ENCODE results near the gene UBL7.
A peak's percentile ranks its signal among the peaks of the same experiment; 100 is the strongest.
"Not testable (repeated sequence)": the region's sequence is repeated elsewhere in the genome, so short reads cannot be mapped to it uniquely, and the experiment has no call there.

Gene UBL7, protein sequence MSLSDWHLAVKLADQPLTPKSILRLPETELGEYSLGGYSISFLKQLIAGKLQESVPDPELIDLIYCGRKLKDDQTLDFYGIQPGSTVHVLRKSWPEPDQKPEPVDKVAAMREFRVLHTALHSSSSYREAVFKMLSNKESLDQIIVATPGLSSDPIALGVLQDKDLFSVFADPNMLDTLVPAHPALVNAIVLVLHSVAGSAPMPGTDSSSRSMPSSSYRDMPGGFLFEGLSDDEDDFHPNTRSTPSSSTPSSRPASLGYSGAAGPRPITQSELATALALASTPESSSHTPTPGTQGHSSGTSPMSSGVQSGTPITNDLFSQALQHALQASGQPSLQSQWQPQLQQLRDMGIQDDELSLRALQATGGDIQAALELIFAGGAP

DNA sequence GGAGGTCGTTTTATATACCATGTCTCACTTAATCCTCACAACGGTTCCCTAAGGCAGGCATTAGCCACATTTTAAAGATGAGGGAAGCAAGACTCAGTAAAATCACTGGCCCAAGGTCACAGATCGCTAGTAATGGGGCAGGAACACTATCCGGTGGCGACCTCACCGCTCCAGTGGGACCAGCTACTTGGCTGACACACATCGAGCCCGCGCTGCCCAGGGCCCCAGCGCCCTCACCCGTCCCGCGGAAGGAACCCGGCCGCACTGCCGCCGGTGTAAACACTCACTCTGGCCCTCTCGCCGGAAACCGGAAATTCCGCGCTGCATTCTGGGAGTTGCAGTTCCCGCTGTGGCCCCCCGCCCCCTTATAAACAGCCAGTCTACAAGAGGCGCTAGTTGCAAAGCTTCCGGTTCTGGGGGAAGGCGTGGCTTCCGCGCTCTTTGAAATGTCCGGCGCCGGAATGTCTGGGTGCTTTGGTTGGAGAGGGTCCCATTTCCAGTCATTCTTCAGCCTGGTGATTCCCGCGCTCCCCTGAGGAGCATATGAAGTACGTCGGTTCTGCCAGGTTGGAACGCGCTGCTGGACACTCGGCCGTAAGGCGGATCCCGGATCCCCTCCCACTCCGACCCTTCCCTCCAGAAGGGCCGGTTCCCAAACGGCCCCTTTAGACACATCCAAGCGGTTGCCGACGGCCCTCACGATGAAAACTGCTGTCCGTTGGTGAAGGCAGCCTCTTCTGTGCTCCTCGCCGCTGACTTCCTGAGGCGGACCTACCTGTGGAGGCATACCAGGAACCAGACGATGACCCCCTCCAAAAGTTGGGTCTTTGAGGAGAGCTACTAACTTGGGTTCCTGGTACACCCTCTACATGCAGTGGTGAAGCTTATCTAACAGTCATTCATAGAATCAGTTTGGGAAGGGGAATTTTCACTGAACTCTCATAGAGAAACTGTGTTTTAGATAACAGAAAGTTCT, at the start of gene UBL7:
UBL7 (minus strand) TSS at position 290 of the 976 bp plus-strand sequence. CDS start 2,293 bp downstream, outside the sequence.
- DNase-seq (ENCODE audit: low read depth in 2 of 2, low spot score in 1 of 2), result peak; percentile 93 to 96

DNA sequence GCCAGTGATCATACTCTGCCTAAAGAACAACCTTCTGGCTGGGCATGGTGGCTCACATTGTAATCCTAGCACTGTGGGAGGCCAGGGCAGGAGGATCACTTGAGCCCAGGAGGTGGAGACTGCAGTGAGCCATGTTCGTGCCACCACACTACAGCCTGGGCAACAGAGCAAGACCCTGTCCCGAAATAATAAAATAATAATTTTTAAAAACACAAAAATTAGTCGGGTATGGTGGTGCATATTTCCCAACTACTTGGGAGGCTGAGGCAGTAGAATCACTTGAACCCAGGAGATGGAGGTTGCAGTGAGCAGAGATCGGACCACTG, 45.5 kb upstream of the UBL7 start:
- DNase-seq (ENCODE audit: low read depth in 2 of 2, low spot score in 1 of 2), result no peak

DNA sequence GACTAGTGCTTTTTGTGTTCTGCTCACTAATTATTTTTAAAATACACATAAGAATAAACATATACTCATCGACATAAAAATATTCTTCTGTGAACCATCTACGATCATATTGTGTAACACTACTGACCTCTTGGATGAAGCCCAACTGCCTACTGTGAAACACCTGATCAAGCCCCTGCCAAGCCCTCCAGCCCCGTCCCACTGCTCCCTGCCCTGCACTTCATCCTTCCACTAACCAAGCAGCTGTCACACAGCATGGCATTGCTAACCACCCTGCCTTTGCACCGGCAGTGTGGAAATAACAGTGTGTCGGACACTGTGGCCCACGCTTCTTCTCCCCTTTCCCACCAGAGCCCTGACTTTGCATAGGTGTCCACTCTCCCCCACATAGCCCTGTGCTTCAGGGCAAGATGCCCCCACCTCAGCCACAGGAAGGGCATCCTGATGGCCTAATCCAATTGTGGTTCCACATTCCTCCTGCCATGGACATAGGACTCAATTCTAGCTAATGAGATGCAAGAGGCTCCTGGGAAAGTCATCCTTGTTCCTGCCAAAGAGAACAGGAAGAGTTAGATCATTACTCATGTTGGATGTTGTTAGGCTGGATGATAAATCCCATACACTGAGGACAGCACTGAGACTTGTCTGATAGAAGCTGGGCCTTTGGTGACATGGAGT, 45.0 kb upstream of the UBL7 start:
- DNase-seq (ENCODE audit: low read depth in 2 of 2, low spot score in 1 of 2), result no peak

DNA sequence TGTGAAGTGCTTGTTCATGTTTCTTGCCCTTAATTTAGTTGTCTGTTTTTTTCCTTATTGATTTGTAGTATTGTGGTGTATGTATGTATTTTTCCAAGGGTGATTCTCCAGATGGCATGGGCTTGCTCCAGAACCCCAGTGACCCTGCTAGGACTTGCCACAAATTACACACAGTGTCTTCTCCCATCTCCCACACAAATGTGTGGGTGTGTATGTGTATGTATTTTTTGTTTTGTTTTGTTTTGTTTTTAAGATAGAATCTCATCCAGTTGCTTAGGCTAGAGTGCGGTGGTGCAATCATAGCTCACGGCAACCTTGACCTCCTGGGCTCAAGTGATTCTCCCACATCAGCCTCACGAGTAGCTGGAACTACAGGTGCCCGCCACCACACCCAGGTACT, 43.9 kb upstream of the UBL7 start:
- DNase-seq (ENCODE audit: low read depth in 2 of 2, low spot score in 1 of 2), result no peak

DNA sequence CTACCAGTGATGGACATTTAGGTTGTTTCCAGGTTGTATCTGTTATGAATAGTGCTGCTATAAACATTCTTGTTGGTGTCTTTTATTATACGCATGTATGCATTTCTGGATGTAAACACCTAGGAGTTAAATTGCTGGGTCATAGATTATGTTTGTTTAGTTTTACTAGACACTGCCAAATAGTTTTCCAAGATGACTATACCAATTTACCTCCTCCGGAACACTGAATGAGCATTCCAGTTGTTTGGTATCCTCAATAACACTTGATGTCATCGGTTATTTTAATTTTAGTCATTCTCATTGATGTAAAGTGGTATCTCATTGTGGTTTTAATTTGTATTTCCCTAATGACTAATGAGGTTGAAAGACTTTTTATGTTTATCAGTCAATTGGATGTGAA, 43.5 kb upstream of the UBL7 start:
- no peak for DNase-seq (ENCODE audit: low read depth in 2 of 2, low spot score in 1 of 2)

DNA sequence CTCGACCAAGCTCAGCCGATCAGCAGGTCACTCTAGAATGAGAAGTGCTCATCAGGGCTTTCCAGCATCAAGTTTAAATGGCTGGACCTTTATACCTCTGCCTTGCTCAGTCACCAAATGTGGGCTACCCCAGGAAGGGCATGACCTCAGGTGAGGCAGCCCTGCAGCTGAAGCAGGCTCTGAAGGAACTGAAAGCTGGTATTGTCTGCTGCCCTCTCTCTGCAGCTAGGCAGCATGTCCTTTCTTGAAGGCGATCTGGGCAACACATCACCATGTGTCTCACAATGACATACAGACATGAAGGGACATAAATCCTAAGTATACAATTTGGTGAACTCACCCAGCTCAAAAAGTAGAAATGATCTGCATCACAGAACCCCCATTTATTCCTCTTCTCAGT, 41.3 kb upstream of the UBL7 start:
- no peak for DNase-seq (ENCODE audit: low read depth in 2 of 2, low spot score in 1 of 2)

DNA sequence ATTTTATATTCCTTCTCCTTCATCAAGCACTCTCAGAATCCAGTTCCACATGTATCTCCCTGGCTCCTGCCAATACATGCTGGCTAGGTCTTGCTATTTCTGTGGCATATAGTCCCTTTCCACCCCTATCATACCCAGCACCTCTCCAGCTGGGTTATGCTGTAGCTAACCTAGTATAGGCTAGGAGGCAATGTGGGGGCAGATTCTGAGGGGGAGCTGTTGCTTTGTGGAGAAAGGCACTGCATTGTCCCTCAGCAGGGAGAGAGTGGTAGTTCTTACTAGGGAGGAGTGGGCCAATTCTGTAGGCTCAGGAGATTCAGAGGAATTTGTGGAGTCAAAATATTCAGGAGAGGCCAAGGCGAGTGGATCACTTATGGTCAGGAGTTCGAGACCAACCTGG, 39.4 kb upstream of the UBL7 start:
- no peak for DNase-seq (ENCODE audit: low read depth in 2 of 2, low spot score in 1 of 2)

DNA sequence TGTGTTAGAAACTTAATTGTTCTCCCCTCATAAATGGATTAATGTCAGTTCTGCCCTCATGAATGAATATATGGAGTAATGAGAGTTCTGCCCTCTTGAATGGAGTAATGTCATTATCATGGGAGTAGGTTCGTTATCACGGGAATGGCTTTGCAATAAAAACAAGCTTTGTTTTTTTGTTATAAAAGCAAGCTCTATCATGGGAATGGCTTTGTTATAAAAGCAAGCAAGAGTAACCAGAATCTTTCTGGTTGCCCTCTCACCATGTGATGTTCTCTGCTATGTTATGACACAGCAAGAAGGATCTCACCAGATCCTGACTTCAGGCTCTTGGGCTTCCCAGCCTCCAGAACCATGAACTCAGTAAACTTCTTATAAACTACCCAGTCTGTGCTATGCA, 38.4 kb upstream of the UBL7 start:
- DNase-seq (ENCODE audit: low read depth in 2 of 2, low spot score in 1 of 2), result no peak

DNA sequence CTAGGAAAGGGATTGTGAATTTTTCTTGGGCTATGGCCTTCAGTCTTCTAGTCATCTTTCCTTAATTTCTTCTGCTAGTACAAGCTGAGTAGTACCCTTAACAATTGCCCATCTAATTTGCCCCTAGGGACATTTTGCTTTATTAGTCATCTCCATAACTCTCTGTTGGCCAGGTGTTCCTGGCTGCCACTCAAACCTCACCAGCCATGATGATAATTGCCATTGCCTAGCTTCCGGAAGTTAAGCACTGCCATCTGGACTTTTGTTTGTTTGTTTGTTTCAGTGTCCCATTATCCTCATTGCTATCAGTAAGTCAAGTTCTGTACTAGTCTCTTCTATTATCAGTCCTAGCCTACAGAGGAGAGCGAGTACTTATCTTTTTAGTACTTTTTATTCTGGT, 36.6 kb upstream of the UBL7 start:
- DNase-seq (ENCODE audit: low read depth in 2 of 2, low spot score in 1 of 2), result no peak

DNA sequence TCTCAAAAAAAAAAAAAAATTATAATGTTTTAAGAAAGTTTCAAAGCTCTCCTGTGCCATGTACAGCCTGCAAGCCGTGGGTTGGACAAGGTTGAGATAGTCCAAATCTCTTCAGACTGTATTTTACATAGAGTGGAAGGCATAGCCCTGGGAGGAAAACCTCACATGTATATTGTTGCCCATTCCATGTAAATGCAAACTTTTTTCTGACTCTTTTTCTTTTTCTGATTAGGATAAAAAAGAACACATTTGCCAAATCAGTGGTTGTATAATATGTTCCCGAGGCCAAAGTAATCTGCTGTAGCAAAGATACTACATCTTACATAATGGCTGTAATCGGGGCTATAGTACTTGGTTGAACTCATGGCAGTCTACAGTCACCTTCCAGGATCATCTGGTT, 35.7 kb upstream of the UBL7 start:
- DNase-seq (ENCODE audit: low read depth in 2 of 2, low spot score in 1 of 2), result no peak

DNA sequence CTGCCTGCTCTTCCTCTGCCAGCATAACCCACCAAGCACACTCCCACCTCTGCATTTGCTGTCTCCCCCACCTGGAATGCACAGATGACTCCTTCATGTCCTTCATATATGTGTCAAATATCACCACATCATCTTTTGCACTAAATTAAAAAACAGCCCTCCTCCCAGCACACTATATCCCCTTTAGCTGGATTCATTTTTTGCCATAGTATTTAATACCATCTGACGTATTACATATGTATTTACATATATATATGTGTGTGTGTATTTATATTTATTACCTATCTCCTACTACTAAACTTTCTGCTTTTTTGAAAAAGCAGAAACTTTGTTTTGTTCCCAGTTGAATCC, 29.4 kb upstream of the UBL7 start:
- DNase-seq (ENCODE audit: low read depth in 2 of 2, low spot score in 1 of 2), result no peak

DNA sequence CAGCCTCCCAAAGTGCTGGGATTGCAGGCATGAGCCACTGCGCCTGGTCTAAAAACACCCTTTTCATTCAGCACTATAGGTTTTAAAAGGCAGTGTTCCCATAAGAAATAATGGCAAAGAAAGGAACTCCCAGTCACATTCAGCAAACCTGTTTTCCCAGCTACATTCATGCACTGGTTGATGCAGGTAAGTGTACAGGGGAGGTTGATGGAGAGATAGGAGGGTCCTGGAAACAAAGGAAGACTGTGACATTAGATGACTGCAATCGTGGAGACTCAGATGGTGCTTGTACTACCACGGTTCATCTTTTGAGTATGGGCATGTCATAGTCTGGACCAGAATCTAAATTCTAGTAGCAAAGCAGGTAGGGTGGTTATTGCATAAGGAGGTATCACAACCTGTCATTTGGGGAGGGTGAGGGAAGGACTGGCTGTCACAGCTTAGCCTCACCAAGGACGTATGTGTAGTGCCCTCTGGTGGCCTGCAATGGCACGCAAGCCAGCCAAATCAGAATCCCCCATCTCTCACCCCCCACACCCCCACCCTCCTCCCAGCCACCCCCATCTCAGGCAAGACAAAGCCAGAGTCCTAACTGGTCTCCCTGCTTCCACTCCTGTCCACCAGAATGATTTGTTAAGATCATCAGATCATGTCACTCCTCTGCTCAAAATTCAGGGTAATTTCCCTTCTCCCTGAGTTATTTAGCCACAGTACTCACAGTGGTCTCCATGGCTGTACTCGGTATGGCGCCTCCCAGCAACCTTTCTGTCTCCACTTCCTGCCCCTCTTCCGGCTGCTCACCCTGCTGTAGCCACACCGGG, 28.8 kb upstream of the UBL7 start:
- peak; percentile 58 to 67 for DNase-seq (ENCODE audit: low read depth in 2 of 2, low spot score in 1 of 2)

DNA sequence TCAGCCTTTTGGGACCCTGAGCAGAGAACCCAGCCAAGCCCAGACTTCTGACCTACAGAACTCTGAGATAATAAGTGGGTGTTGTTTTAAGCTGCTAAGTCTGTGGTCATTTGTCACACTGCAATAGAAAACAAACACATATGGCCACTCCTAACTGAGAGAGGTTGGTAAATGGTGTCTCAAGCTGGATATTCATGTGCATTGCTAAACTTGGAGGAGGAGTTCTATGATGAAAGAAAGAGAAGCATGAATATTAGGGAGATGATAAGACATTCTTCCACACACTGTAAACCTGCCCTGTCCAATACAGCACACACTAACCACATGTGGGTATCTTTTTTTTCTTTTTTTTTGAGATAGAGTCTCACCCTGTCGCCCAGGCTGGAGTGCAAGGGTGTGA, 27.8 kb upstream of the UBL7 start:
- DNase-seq (ENCODE audit: low read depth in 2 of 2, low spot score in 1 of 2), result no peak

DNA sequence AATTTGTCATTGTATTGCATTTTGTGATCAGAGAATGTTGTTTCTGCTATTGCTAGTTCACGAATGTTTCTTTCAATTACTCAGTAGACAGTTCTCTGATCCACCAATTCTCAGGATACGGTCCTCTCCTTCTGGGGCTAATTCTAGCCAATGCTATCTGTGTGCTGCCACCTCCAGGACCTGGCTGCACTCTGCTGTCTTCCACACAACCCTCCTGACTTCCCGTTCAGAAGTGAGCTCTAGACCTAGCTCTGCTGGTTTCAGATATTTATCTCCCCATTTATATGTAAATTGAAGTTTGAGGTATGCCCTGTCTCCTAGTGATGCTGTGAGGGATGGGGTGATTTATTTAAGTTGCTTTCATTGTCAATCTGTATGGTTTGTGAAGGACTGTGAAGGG, 21.7 kb upstream of the UBL7 start:
- no peak for DNase-seq (ENCODE audit: low read depth in 2 of 2, low spot score in 1 of 2)

DNA sequence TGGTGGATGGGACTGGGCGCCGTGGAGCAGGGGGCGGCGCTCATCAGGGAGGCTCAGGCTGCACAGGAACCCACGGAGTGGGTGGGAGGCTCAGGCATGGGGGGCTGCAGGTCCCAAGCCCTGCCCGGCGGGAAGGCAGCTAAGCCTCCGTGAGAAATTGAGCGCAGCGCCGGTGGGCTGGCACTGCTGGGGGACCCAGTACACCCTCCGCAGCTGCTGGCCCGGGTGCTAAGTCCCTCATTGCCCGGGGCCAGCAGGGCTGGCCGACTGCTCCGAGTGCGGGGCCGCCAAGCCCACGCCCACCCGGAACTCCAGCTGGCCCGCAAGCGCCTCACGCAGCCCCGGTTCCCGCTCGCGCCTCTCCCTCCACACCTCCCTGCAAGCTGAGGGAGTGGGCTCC, 19.4 kb upstream of the UBL7 start:
- not testable (repeated sequence) for DNase-seq (ENCODE audit: low read depth in 2 of 2, low spot score in 1 of 2)

DNA sequence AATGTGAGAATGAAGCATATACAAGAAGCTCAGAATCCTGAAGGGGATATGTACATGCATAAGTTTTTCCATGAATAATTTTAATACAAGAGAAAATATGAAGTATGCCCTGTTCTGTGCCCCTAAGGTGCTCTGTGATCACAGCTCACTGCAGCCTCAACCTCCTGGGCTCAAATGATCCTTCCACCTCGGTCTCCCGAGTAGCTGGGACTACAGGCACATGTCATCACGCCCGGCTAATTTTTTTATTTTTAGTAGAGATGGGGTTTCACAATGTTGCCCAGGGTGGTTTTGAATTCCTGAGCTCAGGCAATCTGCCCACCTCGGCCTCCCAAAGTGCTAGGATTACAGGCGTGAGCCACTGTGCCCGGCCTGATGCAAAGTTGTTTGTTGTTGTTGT, 10.7 kb upstream of the UBL7 start:
- not testable (repeated sequence) for DNase-seq (ENCODE audit: low read depth in 2 of 2, low spot score in 1 of 2)

DNA sequence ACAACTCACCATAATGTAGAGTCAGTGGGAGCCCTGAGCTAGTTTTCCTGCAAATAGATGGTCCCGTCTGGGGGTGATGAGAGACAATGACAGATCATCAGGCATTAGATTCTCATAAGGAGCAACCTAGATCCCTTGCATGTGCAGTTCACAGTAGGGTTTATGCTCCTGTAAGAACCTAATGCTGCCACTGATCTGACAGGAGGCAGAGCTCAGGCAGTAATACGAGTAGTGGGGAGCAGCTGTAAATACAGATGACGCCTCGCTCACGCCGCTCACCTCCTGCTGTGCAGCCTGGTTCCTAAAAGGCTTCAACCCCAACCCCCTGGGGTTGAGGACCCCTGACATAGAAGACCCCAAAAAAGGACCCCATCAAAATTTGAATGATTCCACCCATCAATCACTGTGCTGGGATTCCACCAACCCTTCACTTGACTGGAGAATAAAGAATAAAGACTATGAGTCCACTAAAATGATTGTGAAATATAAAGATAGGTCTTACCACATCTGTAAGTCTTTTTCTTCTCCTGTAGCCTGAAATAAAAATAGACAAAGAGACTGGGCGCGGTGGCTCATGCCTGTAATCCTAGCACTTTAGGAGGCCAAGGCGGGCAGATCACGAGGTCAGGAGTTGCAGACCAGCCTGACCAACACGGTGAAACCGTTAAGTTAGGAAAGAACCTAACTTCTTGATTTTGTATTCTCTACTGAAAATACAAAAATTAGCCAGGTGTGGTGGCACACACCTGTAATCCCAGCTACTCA, 9.9 kb upstream of the UBL7 start:
- no peak for DNase-seq (ENCODE audit: low read depth in 2 of 2, low spot score in 1 of 2)

DNA sequence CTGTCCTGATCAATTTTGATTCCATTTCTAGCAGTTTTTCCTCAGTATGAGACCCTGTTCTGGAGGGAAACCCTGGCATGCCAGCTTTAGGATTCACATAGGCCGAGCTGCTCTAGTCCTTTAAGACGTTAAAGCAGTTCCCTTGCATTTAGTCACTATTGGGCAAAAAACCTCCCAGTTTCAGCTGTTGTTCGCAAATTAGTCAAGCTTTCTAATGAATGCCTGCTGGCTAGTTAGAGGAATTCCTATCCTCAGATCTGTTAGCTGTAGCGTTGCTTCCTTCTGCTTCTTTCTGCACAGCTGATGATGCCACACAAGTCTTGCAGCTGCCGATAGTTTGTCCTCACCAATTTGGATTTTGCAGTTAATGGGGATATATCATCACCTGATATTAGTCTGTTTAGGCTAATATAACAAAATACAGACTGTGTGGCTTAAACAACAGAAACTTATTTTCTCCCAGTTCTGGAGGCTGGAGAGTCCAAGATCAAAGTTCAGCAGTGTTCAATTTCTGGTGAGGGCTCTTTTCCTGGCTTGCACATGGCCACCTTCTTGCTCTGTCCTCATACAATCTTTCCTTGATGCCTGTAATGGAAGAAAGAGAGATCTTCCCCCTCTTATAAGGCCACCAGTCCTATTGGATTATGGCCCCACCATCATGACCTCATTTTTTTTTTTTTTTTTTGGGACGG, 7.5 kb upstream of the UBL7 start:
- DNase-seq (ENCODE audit: low read depth in 2 of 2, low spot score in 1 of 2), result no peak

DNA sequence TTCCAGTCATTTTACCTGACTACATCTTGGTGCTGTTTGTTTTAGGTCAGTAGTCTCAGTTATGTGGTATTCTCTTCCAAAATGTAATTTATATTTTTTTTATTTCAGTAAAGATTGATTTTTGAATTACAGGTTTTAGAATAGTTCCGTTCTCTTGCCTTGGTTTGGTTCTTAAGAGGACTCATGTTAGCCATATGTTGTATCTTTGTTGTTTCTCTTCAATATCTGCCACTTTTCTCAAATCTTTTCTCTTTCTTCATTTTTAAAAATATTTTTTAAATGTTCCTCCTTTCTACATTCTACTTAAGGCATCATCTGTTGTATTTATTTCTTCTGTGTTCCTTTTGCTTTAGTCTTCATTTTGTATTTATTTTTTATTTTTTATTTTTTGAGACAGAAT, 5.6 kb upstream of the UBL7 start:
- no peak for DNase-seq (ENCODE audit: low read depth in 2 of 2, low spot score in 1 of 2)

DNA sequence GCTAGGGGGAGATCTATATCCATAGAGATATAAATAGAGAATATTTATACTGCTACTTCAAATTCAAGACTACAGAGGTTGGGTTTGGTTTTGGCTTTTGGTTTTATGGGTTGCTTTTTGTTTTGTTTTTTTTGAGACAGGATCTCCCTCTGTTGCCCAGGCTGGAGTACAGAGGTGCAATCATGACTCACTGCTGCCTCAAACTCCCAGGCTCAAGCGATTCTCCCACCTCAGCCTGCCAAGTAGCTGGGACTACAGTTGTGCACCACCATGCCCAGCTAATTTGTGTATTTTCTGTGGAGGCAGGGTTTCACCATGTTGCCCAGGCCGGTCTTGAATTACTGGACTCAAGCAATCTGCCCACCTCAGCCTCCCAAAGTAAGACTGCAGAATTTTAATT, 3.9 kb upstream of the UBL7 start:
- DNase-seq (ENCODE audit: low read depth in 2 of 2, low spot score in 1 of 2), result no peak

Data from stimulated activated CD8-positive, alpha-beta memory T cell treated with anti-CD3 and anti-CD28 coated beads, Interleukin-4, amount 100 ng/mL, for 4 hours (primary cell).